ENCODE measurements around the gene AVPI1.
"Not testable (repeated sequence)": the region's sequence is repeated elsewhere in the genome, so short reads cannot be mapped to it uniquely, and the experiment has no call there.

The AVPI1 gene

DNA sequence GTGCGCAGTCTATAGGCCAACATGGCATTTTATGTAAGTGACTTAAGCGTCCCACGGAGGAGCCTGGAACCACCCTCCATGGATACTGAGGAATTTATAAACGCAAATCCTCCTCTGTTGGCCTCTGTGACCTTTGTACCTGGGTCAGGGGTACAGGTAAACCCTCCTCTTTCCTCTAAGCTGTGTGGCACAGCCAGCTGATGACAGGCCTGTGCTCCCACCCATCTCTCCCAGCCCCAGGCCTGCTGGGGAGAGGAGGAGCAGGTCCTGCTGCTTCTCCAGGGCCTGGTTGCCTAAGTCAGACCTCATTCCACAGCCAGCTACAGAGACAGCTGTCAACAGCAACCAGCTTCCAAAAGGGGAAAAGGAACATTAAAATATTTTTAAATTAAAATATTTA, 5.0 kb downstream of the AVPI1 start:
- no peak for DNase-seq

DNA sequence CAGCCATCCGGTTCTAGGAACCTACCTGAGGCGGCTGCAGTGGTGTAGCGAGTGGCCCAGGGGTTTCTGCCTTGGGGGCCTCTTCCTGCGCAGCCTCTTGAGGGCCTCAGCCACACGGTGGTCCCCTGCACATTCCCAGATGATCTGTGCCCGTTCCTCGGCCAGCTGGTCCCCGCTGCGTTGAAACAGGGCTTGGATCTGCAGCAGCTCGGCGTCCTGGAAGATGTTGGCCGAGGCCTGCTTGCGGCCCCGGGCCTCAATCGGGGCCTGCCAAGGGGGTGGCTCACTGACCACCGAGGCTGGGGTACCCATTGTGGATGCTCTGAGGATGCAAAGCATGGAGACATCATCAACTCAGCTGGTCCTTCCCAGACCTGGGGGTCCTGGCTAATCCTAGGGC, 7.4 kb downstream of the AVPI1 start:
- DNase-seq, result no peak

DNA sequence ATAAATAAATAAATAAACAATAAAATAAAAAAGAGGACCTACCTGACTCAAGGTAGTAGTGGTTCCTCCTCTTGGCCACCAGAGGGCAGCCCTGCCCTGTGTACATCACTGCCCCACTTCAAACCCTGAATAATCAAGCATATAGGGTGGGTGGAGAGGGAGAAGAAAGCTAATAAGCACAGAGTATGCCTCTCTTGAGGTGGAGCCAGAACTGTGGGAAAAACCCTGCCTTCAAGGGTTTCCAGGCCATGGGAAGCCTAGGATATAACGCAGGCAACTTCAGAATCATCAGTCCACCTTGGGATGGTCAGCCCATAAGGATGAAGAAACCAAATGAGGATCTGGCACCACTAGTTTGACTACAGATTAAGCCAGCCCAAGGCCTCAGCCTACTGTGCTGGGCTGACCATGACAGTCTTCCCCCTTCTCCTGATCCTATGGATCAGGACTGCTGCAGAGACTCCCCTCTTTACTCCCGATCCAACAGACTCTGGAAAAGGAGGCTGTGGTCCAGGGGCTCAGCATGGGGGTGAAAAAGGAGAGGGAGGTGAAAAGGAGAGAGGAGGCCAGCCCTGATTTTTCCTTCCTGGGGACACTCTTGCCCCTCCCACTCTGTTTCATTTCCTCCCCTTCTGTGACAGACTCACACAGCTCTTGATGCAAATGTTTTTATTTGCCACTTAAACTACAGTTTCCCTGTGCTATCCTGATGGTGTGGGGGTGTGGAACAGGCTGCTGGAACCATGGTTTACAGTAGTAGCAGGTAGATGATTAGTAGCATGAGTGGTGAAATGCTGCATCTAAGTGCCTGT, 10.1 kb downstream of the AVPI1 start:
- DNase-seq, result peak; percentile 18 to 51 (median 35)

DNA sequence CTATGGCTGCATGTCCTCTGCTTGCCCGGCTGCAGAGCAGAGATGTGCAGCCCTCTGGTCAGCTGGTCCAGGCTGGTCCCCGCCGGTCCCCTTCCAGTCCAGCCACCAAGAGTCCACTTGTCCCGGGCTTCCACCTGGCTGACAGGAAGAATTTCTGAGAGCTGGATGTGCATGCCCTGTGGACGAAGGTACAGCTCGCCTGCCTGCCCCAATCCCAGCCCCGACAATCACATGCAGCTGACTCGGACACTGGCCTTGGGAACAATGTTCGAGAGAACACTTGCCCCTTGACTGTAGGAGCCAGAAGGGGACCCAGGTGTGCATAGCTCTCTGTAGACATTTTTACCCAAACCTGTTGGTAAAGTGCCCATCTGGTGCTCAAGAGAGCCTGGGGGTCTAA, 11.8 kb downstream of the AVPI1 start:
- DNase-seq, result no peak

DNA sequence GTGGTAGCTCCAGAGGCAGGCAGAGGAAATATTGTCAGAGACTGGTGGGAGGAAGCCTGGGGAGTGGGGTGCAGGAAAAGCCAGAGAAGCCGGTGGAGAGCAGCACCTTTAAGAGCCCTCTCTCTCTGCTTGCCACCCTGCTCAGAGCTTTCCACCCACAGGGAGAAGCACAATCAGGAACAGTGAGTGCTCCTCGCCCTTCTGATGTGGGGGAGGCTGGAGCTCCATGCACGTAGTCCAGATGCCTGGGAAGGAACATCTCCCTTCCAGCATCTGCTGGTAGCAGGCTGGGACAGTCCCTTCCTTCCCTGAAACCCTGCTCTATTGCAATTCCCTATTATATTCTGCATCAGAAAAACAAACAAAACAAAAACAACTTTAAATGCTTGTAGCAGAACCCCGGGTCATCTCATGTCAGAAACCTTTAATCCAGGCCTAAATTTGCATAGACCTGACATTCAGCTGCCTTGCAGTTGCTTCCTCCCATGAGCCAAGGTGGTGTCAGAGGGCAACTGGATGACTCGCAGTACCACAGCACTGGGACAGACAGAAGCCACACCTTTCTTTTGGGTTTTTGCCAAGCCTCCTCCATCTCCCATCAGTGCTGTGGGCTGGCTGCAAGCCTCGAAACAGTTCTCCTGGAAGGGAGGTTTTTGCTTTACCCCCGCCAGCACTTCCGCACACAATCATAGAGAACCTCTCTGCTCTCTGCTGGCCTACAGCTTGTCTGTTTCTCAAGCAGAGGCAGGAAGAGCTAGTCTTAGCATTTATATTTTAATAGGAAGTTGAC, 13.1 kb downstream of the AVPI1 start:
- no peak for DNase-seq

DNA sequence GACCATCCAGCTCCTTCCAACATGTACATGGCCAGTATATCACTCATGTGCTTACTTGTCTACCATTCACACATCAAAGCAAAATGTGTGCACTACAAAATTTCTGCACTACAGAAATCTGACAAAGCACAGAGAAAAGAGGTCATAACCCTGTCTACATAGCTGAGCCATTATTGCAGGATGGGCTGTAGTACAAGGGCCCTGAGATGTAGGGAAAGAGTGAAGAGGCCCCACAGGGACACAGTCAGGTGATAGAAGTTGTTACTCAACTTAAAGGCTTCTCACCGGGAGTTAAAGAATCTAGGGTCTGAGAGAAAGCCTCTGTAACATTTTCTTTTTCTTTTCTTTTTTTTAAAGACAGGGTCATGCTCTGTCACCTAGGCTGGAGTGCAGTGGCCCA, 17.5 kb downstream of the AVPI1 start:
- DNase-seq, result no peak

DNA sequence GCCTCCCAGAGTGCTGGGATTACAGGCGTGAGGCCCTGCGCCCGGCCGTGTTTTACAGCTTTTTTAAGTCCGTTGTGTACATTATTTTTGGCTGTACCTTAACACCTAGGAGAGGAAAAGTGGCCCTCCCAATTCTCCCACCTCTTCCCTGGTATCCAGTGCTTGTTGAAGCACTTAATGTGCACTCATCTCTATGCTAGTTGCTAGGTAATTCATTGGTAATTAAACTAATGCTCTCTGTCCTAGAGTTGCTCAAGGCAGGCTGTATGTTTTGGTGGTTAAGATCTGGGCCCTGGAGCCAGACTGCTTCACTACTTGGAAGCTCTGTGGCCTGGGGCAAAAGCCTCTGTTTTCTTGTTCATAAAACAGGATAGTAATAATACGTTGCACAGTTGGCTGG, 19.6 kb downstream of the AVPI1 start:
- peak in 2 of 3 experiments; percentile 30 to 70 for DNase-seq

DNA sequence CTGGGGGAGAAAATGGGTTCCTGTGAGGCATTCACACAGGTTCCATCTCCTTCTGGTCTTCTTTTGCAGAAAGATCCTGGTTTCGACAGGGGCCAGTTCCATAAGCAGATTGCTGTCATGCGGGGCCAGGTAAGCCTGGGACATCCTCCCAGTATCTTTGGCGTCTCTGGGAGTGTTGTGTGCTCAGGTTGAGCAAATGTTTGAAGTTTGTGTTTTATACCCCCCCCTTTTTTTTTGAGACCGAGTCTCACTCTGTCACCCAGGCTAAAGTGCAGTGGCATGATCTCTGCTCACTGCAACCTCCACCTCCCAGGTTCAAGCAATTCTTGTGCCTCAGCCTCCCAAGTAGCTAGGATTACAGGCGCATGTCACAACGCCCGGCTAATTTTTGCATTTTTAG, 20.0 kb downstream of the AVPI1 start:
- no peak for DNase-seq

DNA sequence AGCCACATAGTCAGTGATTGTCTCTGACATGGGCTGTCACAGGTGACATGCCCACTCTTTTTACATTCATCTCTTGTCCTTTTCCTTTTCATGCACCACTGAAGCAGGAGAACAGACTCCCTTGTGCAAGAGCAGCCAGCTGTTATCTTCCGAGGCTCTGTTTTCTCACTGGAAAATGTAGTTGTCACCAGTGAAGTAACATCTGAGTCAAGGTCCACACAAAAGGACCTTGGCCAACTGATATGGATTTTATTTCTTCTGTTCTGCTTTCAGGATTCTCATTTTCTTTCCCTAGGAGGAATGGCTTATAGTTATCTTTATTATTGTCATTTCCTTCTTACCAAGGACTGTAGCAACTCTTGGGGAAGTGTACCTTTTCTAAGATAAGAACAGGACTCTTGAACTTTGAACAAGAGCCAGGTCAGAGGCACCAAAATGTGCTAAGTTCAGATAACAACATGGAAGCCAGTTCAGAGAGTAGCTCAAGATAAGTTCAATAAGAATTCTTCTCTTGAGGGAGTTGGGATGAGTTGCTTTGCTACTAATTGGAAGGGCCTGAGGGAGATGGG, 22.7 kb downstream of the AVPI1 start:
- no peak for DNase-seq

DNA sequence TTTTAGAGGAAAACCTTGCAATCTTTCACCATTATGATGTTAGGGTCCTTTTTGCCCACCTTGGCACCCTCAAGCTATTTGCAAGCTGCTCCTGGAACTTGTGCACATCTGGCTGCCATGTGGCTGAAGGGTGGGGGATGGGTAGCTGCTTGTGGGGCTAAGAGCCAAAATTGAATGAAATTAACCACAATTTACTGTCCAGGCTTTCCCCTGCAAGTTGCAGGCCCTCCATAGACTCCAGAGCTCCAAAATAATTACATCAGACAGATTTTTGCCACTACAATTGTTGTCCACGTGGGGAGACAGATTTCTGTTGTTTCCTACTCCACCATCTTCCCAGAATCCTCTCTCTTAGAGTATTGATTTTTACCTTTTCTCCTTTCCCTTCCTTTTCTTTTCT, 27.5 kb downstream of the AVPI1 start:
- DNase-seq, result no peak

DNA sequence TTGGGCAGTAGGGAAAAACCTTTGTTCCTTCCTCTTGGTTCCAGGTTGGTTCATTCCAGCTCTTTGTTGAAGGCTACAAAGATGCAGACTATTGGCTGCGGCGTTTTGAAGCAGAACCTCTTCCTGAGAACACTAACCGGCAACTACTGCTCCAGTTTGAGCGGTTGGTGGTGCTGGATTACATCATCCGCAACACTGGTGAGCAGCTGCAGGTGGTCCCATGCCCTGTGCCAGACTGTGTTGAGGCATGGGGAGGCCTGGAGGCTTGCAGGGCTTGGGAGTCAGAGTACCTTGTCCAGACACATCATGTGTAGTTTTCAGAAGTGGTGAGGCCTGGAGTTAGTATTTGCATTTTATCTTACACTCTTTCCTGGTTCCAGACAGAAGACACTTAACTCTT, 30.3 kb downstream of the AVPI1 start:
- no peak for DNase-seq

DNA sequence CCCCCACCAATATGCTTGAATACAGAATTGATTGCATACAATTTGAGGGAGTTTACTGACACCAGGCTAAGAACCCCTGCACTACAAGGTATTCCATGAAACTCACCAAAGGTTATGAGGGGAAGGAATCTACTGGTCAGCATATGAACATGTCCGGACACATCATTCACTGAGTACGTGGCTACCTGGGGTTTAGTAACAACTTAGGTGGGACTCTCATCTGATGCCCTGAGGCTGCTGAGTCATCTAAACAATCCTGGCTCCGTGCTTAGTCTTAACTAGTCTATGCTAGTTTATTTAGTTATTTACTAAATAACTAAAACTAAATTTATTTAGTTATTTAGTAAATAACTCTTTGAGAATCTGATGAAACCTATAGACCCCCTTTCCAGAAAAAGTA, 35.3 kb downstream of the AVPI1 start:
- DNase-seq, result no peak

DNA sequence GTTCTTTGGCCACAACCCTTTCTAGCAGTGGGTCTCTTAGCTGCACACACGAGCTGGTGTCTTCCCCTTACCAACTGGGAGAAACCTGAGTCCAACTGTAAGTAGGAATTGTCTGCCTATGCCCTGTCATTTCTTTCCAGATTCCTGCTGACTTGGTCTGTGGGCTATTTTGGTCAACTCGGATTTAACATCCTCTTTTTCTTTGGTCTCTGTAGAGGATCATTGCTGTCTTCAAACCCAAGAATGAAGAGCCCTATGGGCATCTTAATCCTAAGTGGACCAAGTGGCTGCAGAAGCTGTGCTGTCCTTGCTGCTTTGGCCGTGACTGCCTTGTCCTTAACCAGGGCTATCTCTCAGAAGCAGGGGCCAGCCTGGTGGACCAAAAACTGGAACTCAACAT, 36.3 kb downstream of the AVPI1 start:
- DNase-seq, result no peak

DNA sequence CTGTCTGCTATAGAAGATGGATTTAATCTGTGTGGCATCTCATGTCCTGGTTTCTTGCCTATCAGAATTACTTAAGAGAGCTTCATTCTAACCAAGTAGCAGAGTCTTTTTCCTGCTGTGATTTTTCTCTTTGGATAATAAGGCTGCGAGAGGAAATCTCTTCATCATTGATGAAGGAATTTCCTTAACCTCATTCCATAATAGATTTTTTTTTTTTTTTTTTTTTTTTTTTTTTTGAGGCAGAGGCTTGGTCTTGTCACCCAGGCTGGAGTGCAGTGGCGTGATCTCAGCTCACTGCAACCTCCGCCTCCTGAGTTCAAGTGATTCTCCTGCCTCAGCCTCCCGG, 37.7 kb downstream of the AVPI1 start:
- not testable (repeated sequence) for DNase-seq

DNA sequence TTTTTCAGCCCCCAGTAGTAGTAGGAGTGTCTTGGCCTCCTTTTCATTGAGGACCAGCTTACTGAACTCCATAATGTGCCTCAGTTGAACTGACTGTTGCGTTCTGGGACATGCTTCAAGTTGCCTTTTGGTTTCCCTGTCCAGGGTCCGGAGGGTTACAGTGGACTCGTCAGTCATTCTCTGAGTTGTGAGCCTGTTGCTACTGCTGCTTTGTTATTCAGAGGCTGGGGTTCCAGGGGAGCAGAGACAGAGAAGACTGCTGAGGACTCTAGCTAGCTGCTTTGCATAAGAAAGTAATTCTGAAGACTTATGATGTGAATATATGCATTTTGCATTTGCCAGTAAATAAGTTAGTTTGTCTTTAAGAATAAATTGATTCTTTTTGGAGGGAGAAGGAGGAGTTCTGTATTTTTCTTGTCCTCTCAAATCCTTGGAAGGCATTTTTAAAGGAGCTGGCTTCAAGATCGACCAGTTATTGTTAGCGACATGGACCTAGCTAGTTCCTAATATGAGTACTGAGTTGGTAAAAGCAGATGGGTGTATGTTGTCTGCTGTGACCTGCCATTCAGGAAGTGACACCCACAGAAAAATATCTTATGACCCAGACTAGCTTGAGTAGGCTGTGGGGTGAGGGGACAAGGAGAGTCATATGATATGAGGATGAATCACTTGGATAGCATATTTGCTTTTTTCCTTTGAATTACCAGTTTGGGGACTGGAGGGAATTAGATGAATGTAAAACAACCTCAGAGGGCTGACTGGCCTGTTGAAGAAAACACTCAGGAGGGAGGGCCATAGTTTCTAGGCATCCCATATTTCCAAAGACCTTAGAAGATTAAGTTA, 38.3 kb downstream of the AVPI1 start:
- DNase-seq, result no peak

DNA sequence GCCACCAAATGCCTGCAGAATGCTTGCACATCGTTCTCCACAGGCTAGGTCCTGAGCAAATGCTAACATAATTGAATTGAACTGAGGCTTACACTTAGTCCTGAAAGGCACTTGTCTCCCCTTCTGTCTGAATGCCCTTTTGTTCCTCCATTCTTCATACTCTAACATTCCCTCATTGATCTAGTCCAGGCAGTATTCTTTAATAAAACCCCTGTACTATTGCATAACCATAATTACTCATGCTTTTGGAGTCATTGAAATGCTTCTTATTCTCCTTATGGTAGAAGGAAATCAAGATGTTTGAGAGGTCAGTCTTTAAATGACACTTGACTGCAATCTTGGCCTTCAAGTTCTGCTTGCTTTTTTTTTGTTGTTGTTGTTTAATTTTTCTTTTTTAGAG, 39.5 kb downstream of the AVPI1 start:
- no peak for DNase-seq

DNA sequence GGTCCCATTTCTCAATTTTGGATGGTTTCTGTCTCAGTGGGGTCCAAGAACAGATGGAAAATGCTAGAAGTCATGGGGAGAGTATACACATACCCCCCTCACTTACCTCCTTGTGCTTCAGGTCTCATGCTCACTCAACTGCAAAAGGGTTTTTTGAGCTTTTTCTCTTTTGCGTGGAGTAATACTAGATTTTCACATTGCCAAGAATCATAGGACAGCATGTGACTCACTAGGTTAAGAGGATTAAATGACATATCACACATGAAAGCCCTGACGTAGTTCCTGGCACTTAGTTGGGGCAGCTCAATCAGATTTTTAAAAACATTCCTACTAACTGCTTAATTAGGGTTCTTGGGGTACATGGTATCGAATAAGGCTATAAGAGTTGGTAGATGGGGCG, 42.1 kb downstream of the AVPI1 start:
- no peak for DNase-seq

DNA sequence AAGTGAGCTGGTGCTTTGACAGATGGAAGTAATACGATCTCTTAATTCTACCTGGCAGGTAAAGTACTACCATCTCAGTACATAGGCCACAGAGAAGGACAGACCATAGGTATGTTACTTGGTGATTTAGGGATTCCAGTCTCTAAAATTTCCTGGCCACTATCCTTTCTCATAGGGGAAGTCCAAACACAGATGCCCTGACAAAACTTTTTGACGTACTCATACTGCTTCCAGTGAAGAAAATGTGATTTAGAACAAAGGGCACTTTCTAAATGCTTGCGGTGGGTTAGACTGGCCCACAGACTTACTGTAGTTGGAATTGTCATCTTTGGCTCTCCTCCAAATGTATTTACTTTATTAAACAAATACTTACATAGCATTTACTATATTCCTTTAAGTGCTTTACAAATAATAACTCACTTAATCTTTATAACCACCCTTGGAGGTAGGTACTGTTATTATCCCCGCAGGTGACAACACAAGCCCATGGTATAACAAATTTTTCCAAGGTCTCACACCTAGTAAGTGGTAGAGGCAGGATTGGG, 43.5 kb downstream of the AVPI1 start:
- DNase-seq, result peak in 2 of 3 experiments; percentile 0 to 51

DNA sequence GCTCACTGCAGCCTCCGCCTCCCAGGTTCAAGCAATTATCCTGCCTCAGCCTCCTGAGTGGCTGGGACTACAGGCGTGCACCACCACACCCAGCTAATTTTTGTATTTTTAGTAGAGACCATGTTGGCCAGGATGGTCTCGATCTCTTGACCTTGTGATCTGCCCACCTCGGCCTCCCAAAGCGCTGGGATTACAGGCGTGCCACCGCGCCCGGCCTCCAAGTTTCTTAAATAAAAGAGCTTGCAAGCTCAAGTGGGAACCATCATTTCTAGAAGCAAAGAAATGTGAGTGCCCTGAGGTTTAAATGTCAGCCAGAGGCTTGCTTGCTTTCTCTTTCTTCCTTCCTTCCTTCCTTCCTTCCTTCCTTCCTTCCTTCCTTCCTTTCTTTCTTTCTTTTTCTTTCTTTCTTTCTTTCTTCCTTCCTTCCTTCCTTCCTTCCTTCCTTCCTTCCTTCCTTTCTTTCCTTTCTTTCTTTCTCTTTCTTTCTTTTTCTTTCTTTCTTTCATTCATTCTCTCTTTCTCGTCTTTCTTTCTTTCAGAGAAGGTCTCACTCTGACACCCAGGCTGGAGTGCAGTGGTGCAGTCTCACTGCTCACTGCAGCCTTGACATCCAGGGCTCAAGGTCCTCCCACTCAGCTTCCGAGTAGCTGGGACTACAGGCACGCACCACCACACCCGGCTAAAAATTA, 44.4 kb downstream of the AVPI1 start:
- DNase-seq, result not testable (repeated sequence)

DNA sequence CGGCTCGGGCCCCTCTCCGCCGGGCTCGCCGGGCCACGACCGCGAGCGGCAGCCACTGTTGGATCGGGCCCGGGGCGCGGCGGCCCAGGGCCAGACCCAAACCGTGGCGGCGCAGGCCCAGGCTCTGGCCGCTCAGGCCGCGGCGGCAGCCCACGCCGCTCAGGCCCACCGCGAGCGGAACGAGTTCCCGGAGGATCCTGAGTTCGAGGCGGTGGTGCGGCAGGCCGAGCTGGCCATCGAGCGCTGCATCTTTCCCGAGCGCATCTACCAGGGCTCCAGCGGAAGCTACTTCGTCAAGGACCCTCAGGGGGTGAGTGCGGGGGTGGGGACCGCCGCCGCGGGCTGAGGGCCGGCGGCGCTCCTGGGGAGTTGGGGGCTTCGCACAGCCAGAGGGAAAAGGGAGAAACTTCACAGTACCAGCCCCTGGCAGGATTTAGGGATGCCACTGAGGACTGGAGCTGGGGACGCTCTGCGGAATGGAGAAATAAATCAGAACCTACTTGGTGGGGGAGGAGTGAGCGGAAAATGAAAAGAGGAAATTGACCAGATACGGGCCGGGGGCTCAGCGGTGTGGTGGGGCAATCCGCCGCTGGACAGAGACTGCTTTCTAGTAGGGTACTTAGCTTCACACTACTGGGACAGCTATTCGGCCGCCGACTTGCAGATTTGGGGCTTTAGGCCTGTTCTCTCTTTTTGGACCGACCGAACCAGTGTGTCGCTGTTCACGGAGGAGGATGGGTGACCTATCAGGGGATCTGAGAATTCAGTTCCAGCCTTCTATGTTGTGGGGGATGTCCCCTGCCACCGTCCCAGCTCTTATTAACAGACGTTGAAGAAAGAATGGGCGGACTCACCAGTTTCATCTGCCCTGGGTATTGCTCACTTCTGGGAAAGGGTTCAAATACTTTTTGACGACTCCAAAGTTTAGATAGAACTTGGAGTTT, 45.9 kb downstream of the AVPI1 start:
- DNase-seq, result peak in 1 of 3 experiments; percentile 51
